ENCODE results near the gene SLC25A51.

The SLC25A51 gene

GRCh38 chr9:37919956-37920335, 16.0 kb upstream of the SLC25A51 start:
- no peak overlapping the region for H3K4me3 ChIP-seq (ENCODE audit: low read length)
- no peak for DNase-seq (ENCODE audit: low read depth)
- TF ChIP-seq CTCF (conservative IDR thresholded peaks at IDR 0.05; ENCODE audit: low read length): no peak

DNA sequence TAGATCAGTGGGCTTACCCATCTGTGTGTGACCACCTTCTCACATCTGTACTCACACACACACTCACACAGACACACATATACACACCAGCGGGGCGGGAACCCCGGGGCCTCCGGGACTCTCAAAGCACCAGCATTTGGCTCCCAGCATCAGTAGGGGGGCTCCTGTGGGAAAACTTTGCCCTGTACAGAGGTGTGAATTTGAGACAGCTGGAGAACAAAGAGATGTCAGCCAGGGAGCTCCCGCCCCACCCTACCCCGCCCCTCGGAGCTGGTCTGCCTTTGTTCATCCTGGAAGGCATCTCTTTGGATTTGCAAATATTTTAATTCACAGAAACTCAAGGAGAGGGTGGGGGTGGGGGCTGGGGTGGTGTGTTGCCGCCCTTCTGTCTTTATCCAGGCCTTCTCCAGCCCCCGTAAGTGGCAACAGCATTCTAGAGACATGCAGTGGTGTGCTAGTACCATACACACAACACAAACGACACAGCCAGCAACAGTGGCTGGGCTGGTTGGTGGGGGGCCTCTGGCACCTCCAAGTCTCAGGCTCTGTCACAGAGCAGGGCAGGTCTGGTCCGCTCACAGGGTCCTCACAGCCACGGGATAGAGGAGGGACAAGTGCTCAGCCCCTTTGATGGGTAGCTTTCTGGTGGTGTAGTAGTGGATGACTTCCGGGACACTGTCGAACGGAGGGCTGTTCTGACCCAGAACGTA, 15.5 kb upstream of the SLC25A51 start:
- H3K4me3 ChIP-seq (ENCODE audit: low read length): no peak overlapping the region
- no peak for DNase-seq (ENCODE audit: low read depth)
- no peak for TF ChIP-seq CTCF (conservative IDR thresholded peaks at IDR 0.05; ENCODE audit: low read length)

GRCh38 chr9:37918665-37919170, 14.8 kb upstream of the SLC25A51 start:
- H3K4me3 ChIP-seq (ENCODE audit: low read length): no peak overlapping the region
- TF ChIP-seq CTCF (conservative IDR thresholded peaks at IDR 0.05; ENCODE audit: low read length): no peak
- no peak for DNase-seq (ENCODE audit: low read depth)

GRCh38 chr9:37917801-37918664, 14.1 kb upstream of the SLC25A51 start:
- H3K4me3 ChIP-seq (ENCODE audit: low read length): no peak overlapping the region
- no peak for DNase-seq (ENCODE audit: low read depth)
- no peak for TF ChIP-seq CTCF (conservative IDR thresholded peaks at IDR 0.05; ENCODE audit: low read length)

DNA sequence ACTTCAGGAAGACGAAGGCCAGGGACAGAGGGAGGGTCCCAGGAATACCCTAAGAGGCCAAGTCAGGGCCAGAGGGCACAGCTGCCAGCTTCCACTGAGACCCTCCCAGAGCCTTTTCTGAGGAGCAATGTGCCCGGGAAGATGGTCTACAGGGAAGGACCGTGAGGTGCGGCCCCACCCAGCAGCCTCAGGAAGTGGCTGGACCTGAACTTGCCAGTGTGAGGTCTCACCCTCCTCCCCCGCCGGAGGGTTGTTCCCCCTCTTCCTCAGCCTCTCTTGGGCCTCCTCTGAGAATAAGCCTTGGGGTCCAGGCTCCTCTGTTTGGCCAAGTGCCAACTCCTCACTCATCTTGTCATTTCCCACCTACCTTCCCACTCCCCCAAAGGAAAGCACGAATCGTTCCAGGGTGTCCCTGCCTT, 13.4 kb upstream of the SLC25A51 start:
- no peak overlapping the region for H3K4me3 ChIP-seq (ENCODE audit: low read length)
- TF ChIP-seq CTCF (conservative IDR thresholded peaks at IDR 0.05; ENCODE audit: low read length): no peak
- DNase-seq (ENCODE audit: low read depth): no peak

- H3K4me3 ChIP-seq (ENCODE audit: low read length): no peak overlapping the region
- no peak for TF ChIP-seq CTCF (conservative IDR thresholded peaks at IDR 0.05; ENCODE audit: low read length)
- DNase-seq (ENCODE audit: low read depth): no peak
Observed at GRCh38 chr9:37916471-37917312, 12.8 kb upstream of the SLC25A51 start.

Data from AG10803 (cell line).